H9 (cell line): ENCODE measurements around the gene UQCRC1. TPM values are rescaled to one million over a fixed set of nuclear protein-coding genes. Genes with fewer than 3 reads are reported as not detected.

Source experiments
- DNase-seq: peaks from one replicate; pipeline ENCODE4 v3.0.0-alpha.2; 2017
- H2AFZ ChIP-seq: one replicate; pipeline ENCODE4 v1.6.1; 2013; ENCODE audit warnings: mild to moderate bottlenecking, low read length, control low read depth, moderate library complexity
- H2AK5ac ChIP-seq: 2 replicates; pipeline ENCODE4 v1.6.1; 2013; ENCODE audit warnings: low read length, control low read depth, mixed read lengths; ENCODE audit not compliant: insufficient read length
- H2BK120ac ChIP-seq: one replicate; pipeline ENCODE4 v1.6.1; 2013; ENCODE audit warnings: low read depth, mild to moderate bottlenecking, low read length, control low read depth, inconsistent platforms; ENCODE audit not compliant: poor library complexity, severe bottlenecking
- H2BK12ac ChIP-seq: 2 replicates; pipeline ENCODE4 v1.6.1; 2013; ENCODE audit warnings: low read length, control low read depth, mixed read lengths, low read depth; ENCODE audit not compliant: insufficient read length
- H2BK15ac ChIP-seq: 2 replicates; pipeline ENCODE4 v1.6.1; 2013; ENCODE audit warnings: low read depth, low read length, control low read depth
- H2BK20ac ChIP-seq: one replicate; pipeline ENCODE4 v1.6.1; 2013; ENCODE audit warnings: low read depth, mild to moderate bottlenecking, low read length, control low read depth, inconsistent platforms; ENCODE audit not compliant: poor library complexity, severe bottlenecking
- H2BK5ac ChIP-seq: 2 replicates; pipeline ENCODE4 v1.6.1; 2013; ENCODE audit warnings: low read length, control low read depth, mixed read lengths; ENCODE audit not compliant: insufficient read length
- H3K14ac ChIP-seq: 2 replicates; pipeline ENCODE4 v1.6.1; 2013; ENCODE audit warnings: low read length, control low read depth; ENCODE audit not compliant: insufficient read depth
- H3K18ac ChIP-seq: 2 replicates; pipeline ENCODE4 v1.6.1; 2013; ENCODE audit warnings: low read depth, mild to moderate bottlenecking, mixed read lengths, low read length, control low read depth; ENCODE audit not compliant: insufficient read length
- H3K23ac ChIP-seq: 2 replicates; pipeline ENCODE4 v1.6.1; 2013; ENCODE audit warnings: low read length, control low read depth, mixed read lengths, low read depth; ENCODE audit not compliant: insufficient read length
- H3K23me2 ChIP-seq: 2 replicates; pipeline ENCODE4 v1.6.1; 2013; ENCODE audit warnings: low read depth, mild to moderate bottlenecking, mixed read lengths, low read length, control low read depth; ENCODE audit not compliant: insufficient read length, poor library complexity, severe bottlenecking
- H3K27ac ChIP-seq: 2 replicates; pipeline ENCODE4 v1.5.1; 2013; ENCODE audit warnings: low read length, control low read depth, mixed read lengths, low read depth; ENCODE audit not compliant: insufficient read length
- H3K27me3 ChIP-seq: 2 replicates; pipeline ENCODE4 v1.6.1; 2013; ENCODE audit warnings: low read length, control low read depth, inconsistent platforms; ENCODE audit not compliant: insufficient read depth
- H3K4ac ChIP-seq: 2 replicates; pipeline ENCODE4 v1.6.1; 2013; ENCODE audit warnings: low read depth, mild to moderate bottlenecking, control low read depth, inconsistent platforms, low read length, moderate library complexity
- H3K4me1 ChIP-seq: 2 replicates; pipeline ENCODE4 v1.6.1; 2013; ENCODE audit warnings: low read length, control low read depth, inconsistent platforms; ENCODE audit not compliant: insufficient read depth
- H3K4me2 ChIP-seq: 2 replicates; pipeline ENCODE4 v1.6.1; 2013; ENCODE audit warnings: low read length, control low read depth, mixed read lengths; ENCODE audit not compliant: insufficient read length, insufficient read depth
- H3K56ac ChIP-seq: 2 replicates; pipeline ENCODE4 v1.6.1; 2013; ENCODE audit warnings: low read depth, mild to moderate bottlenecking, mixed read lengths, low read length, control low read depth; ENCODE audit not compliant: insufficient read length
- H3K79me1 ChIP-seq: 2 replicates; pipeline ENCODE4 v1.6.1; 2013; ENCODE audit warnings: low read depth, mild to moderate bottlenecking, moderate library complexity, low read length, control low read depth, inconsistent platforms; ENCODE audit not compliant: insufficient read depth, poor library complexity, severe bottlenecking
- H3K79me2 ChIP-seq: 2 replicates; pipeline ENCODE4 v1.6.1; 2013; ENCODE audit warnings: low read length, control low read depth, inconsistent platforms; ENCODE audit not compliant: insufficient read depth
- H3K9ac ChIP-seq: 2 replicates; pipeline ENCODE4 v1.6.1; 2013; ENCODE audit warnings: low read length, control low read depth, mixed read lengths; ENCODE audit not compliant: insufficient read length; ENCODE audit errors: extremely low read depth
- H3K9me3 ChIP-seq: one replicate; pipeline ENCODE4 v1.6.1; 2013; ENCODE audit warnings: low read depth, low read length, inconsistent platforms; ENCODE audit not compliant: control insufficient read depth
- H3T11ph ChIP-seq: one replicate; pipeline ENCODE4 v1.6.1; 2013; ENCODE audit warnings: mild to moderate bottlenecking, low read length, control low read depth, inconsistent platforms
- H4K20me1 ChIP-seq: one replicate; pipeline ENCODE4 v1.6.1; 2013; ENCODE audit not compliant: control insufficient read depth, insufficient read length, insufficient read depth
- H4K5ac ChIP-seq: 2 replicates; pipeline ENCODE4 v1.6.1; 2013; ENCODE audit warnings: low read depth, mild to moderate bottlenecking, mixed read lengths, low read length, control low read depth; ENCODE audit not compliant: insufficient read length
- H4K8ac ChIP-seq: replicated peaks from 2 replicates; pipeline ENCODE4 v1.6.1; 2013; ENCODE audit warnings: low read length, control low read depth, mixed read lengths, low read depth; ENCODE audit not compliant: insufficient read length
- H4K91ac ChIP-seq: 2 replicates; pipeline ENCODE4 v1.6.1; 2013; ENCODE audit warnings: low read depth, mild to moderate bottlenecking, moderate library complexity, mixed read lengths, low read length, control low read depth; ENCODE audit not compliant: insufficient read length
- H3K27ac Mint-ChIP-seq, 3 experiments: 2 replicates in 2 of 3; 3 replicates in 1 of 3; pipeline ENCODE4 v1.8.0; 2020 to 2021; ENCODE audit warnings: mixed read lengths in 3 of 3, mild to moderate bottlenecking in 1 of 3, moderate library complexity in 1 of 3
- H3K27me3 Mint-ChIP-seq: 2 replicates; pipeline ENCODE4 v1.8.0; 2021; ENCODE audit warnings: low read depth, mild to moderate bottlenecking, moderate library complexity, mixed read lengths
- H3K36me3 Mint-ChIP-seq, 3 experiments: 2 replicates in 2 of 3; 3 replicates in 1 of 3; pipeline ENCODE4 v1.8.0; 2020 to 2021; ENCODE audit warnings: low read depth in 3 of 3, mixed read lengths in 3 of 3; ENCODE audit not compliant: insufficient read depth in 1 of 3
- H3K4me1 Mint-ChIP-seq, 2 experiments: 2 replicates each; pipeline ENCODE4 v1.8.0; 2020; ENCODE audit warnings: mixed read lengths in 2 of 2
- H3K4me3 Mint-ChIP-seq, 2 experiments: 2 replicates in 1 of 2; 3 replicates in 1 of 2; pipeline ENCODE4 v1.8.0; 2020 to 2021; ENCODE audit warnings: mild to moderate bottlenecking in 2 of 2, mixed read lengths in 2 of 2, moderate library complexity in 1 of 2
- H3K9me3 Mint-ChIP-seq, 2 experiments: 2 replicates in 1 of 2; 3 replicates in 1 of 2; pipeline ENCODE4 v1.8.0; 2020; ENCODE audit warnings: mild to moderate bottlenecking in 2 of 2, mixed read lengths in 2 of 2, moderate library complexity in 1 of 2
- whole genome bisulfite sequencing: extraction: QIAGEN DNeasy Blood & Tissue Kit; methylation state at CpG from one replicate; pipeline ENCODE4 v1.1.7; 2013; ENCODE audit warnings: missing lambda C conversion rate, low lambda C conversion rate, mixed read lengths; ENCODE audit not compliant: insufficient read length; ENCODE audit errors: extremely low coverage; 5-methylcytosine and 5-hydroxymethylcytosine counted together
- total RNA-seq: library from RNA; stranded (reverse); gene quantifications from 2 replicates; pipeline ENCODE4 v1.2.1, GENCODE V29; 2021
- TF ChIP-seq, protein P1 (sequence below): fragments of 200-600 bp; sonication (generic); conservative IDR thresholded peaks from 3 replicates; pipeline ENCODE4 v1.8.0; 2021; ENCODE audit warnings: antibody characterized with exemption, mild to moderate bottlenecking

Gene UQCRC1
- total RNA-seq, 1 experiment from 2014 or later = 285 TPM

DNA sequence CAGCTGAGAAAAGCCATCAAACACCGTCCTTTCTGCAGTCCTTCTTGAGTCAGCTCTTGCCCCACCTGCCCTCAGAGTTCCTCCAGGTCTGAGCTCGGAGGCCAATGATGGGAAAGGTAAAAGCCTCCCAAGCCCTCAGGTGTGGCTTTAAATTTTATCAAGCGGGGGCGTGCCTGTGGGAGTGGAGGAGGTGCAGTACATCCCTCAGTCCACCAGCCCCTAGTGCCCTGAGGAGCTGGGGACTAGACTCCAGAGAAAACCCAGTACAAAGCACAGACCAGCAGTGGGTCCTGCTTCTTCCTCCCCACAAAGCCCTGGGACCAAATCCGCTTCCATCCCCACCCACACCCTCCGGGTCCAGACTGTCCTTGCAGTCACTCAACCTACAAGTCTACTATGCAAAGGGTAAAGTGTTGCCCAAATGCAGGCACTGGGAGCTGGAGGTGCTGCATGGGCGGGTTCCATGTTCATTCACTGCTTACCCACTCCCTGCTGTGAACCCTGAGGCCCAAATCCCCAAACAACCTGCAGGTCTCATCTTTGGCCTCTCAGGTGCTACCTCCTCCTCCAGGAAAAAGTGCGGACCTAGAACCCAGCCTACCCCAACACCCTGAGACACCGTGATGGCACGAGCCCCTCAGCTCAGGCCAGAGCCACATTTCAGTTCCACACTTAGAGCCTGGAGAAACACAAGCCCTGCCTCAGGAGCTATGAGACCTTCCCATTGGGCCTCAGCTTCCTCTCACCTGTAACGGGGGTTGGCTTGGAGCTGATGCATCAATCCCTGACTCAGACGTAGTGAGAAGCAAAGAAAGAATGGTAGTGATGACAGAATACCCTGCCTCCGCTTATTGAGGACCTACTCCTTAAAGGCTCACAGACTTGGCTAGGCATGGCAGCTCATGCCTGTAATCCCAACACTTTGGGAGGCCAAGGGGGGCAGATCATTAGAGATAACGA, 55.3 kb downstream of the UQCRC1 start:
- H3K23ac ChIP-seq = no peak overlapping the region
- H3K27ac ChIP-seq = no peak overlapping the region
- no CpG with 5 or more reads among the region's 14 CpGs for WGBS
- TF ChIP-seq, protein P1, sequence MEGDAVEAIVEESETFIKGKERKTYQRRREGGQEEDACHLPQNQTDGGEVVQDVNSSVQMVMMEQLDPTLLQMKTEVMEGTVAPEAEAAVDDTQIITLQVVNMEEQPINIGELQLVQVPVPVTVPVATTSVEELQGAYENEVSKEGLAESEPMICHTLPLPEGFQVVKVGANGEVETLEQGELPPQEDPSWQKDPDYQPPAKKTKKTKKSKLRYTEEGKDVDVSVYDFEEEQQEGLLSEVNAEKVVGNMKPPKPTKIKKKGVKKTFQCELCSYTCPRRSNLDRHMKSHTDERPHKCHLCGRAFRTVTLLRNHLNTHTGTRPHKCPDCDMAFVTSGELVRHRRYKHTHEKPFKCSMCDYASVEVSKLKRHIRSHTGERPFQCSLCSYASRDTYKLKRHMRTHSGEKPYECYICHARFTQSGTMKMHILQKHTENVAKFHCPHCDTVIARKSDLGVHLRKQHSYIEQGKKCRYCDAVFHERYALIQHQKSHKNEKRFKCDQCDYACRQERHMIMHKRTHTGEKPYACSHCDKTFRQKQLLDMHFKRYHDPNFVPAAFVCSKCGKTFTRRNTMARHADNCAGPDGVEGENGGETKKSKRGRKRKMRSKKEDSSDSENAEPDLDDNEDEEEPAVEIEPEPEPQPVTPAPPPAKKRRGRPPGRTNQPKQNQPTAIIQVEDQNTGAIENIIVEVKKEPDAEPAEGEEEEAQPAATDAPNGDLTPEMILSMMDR = no peak
- peaks cover 39 to 49% of the 10 kb centered on the region in 2 experiments for H3K4me1 Mint-ChIP-seq
- peaks cover 9% of the 10 kb centered on the region; the same call in 1 of the 2 replicates for H3K4me1 ChIP-seq
- no peak overlapping the region for H2AK5ac ChIP-seq
- H3K9ac ChIP-seq = no peak overlapping the region
- no peak overlapping the region for H4K91ac ChIP-seq
- H2BK15ac ChIP-seq = no peak overlapping the region
- no peak overlapping the region for H2BK20ac ChIP-seq
- no peak overlapping the region for H2BK120ac ChIP-seq
- peak overlapping the region in 1 of 2 experiments; percentile 29; a peak in 1 of 5 replicates for H3K4me3 Mint-ChIP-seq
- no peaks in the 10 kb centered on the region for H3K79me1 ChIP-seq
- no peak overlapping the region for H2AFZ ChIP-seq
- H3K14ac ChIP-seq = no peak overlapping the region
- H3K9me3 Mint-ChIP-seq = no peaks in the 10 kb centered on the region
- H3K27me3 ChIP-seq = no peaks in the 10 kb centered on the region
- H3K36me3 Mint-ChIP-seq = peaks cover 6 to 37% (median 15%) of the 10 kb centered on the region in 3 experiments; a peak in 6 of 7 replicates
- peak overlapping the region; percentile 7 for H3K4me2 ChIP-seq
- H3K23me2 ChIP-seq = peaks cover 7% of the 10 kb centered on the region
- no peaks in the 10 kb centered on the region for H3K27me3 Mint-ChIP-seq
- no peaks in the 10 kb centered on the region for H4K20me1 ChIP-seq
- H2BK12ac ChIP-seq = no peak overlapping the region
- DNase-seq = no peak
- no peak overlapping the region for H2BK5ac ChIP-seq
- H3K27ac Mint-ChIP-seq = peak overlapping the region; percentile 35 to 74 (median 73); a peak in 5 of 7 replicates
- H3T11ph ChIP-seq = no peak overlapping the region
- H4K8ac ChIP-seq = no peak overlapping the region
- H4K5ac ChIP-seq = no peak overlapping the region
- H3K56ac ChIP-seq = no peak overlapping the region
- no peak overlapping the region for H3K4ac ChIP-seq
- H3K18ac ChIP-seq = no peak overlapping the region
- peaks cover 2% of the 10 kb centered on the region; the same call in 1 of the 2 replicates for H3K79me2 ChIP-seq
- H3K9me3 ChIP-seq = no peaks in the 10 kb centered on the region
